GM18502 (cell line): Measurements from ENCODE around the gene ABCA4.
A peak's percentile ranks its signal among the peaks of the same experiment; 100 is the strongest.

Experiments used
- ATAC-seq: cut with Tn5 transposase; IDR thresholded peaks from one replicate; pipeline ENCODE4 v1.9.1; 2021; ENCODE audit warnings: mild to moderate bottlenecking; ENCODE audit not compliant: unreplicated experiment, poor library complexity

Gene ABCA4

DNA sequence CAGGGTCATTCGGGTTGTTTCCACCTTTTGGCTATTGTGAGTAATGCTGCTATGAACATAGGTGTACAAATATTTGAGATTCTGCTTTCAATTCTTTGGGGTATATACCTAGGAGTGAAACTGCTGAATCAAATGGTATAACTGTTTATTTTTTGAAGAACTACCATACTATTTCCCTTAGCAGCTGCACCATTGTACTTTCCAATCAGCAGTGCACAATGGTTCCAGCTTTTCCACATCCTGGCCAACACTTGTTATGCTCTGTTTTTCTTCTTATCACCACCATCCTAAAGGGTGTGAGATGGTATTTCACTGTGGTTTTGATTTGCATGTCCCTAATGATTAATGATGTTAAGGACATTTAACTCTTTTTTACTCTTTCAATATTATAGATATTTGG lies 3.6 kb upstream of the ABCA4 start:
- ATAC-seq: no peak

DNA sequence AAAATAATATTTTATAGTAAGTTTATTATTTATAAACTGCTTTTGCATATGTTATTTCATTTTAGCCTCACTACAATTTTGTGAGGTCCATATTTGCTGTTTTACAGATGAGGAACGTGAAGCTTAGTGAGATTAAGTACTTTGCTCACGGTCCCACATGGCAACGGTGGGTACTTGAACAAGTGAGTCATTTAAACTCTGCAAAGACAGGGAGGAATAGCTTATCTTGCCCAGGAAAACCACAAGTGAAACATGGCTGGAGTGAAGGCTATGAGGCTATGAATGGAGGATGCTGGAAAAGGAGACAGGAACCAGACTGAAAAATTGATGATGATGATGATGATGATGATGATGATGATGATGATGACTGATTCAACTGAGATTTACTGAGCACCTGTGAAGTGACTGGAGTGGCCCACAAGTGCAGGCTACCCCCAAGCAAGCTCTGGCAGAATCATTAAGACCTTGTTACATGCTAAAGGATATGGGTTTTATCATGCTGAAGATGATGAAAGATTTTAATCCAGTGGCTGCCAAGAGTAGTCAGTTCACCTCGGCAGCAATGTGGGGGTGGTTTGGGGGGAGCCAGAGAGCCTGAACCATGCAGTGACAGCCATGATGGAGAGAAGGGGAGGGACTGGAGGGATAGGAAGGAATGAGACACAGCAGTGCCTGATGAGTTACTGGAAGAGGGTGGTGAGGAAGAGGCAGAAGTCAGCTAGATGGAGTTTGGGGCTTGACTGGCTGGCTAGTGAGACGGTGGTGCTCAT lies 1.4 kb upstream of the ABCA4 start:
- no peak for ATAC-seq

DNA sequence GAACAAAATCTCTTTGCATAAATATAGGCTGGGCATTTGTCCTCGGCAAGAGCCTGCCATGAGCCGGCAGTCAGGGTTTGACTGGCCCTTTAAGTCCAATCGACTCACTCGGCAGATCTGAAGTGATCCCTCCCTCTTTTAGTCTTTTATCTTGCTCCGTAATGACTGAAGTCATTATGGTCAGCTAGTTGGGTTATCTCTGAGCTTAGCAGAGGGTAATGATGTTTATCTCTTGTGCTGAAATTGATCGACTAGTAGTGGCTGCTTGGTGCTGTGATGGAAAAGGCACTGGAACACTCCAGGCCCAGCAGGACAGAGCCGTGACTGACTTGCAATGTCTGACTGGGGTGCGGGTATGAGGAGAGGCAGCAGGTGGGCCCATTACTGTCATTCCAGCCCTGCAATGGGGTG lies 468 bp upstream of the ABCA4 start:
- no peak for ATAC-seq

DNA sequence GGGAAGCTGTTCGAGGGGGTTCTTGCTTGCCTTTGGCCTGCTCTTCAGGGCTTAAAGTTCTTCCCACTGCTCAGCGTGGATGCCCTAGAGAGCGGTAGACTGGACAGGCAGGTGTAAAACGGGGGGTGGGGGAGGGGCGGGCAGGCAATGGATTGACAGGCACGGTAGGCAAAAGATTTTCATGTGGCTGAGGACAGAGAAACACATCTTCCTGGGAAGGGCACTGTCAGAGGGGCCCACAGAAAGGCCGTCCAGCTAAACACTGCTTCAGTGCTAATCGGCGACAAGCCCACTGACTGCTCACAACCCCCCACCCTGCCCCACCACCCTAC lies 412 bp downstream of the ABCA4 start:
- ATAC-seq: no peak

DNA sequence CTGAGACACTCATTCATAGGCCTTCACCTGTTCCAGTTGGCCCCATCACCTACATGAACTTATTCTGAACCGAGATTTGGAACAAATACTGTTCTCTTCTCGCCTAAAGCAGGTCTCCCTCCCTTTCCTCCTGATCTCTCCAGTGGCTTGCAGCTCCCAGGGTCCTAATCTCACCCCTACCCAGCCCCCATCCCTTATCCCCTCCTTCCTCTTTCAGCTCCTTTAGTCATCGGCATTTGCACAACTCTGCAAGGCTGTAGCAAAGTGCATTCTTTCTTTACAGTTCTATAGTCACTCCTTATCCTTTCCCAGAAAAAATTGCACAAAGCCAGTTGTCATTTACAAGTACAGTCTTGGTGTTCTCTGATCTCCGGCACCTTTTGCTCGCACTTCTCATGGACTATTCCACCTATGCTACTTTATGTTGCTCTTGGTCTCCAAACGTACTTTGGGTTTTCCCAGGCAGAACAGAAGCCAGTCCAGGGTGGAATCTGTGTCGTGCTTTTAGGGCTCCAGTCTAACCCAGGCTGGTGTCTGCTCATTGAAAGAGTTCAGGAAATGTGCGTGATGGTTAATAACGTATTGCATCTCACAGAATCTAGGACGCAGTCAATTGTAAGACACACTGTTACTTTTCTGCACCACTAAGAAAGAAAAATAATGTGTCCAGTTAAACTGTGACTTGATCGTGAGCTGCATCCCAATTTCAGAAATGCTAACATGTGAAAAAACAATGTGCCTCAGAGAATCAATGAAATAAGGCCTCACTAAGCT lies 965 bp downstream of the ABCA4 start:
- no peak for ATAC-seq

DNA sequence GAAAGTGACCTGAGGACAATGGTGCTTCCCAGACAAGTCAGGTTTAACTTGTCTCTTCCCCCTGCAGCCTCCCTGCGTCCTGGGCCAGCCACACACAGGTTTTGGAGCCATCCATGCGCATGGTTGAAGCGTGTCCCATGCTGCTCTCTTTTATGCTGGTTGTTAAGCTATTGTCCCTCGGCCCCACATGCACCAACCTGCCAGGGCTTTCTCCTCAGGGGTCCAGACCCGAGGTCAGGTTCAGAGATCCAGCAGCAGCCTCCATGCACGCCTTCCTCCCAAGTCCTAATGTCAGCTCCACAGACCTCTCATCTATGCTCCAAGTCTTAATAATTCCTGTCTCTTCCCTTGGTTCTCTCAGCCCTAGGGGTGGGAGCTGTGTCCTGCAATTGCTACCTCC lies 1.6 kb downstream of the ABCA4 start:
- ATAC-seq: no peak

DNA sequence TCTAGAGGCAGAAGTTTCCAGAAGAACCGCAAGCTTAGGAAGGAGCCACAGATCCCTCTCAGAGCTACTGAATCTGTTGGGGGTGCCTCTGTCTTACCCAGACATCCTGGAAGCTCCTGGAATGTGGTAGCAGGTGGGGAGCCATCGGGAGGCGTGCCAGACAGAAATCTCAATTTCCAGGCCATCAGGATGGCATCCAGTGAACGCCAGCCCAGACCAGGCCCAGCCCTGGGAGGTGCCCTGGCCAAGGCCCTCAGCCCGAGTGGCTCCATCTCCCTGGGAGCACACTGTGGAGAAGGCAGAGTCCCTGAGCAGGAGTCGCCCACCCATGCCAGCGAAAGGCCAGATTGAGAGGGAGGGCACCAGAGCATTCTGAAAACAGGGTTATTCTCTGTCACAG lies 2.5 kb downstream of the ABCA4 start:
- ATAC-seq: no peak

DNA sequence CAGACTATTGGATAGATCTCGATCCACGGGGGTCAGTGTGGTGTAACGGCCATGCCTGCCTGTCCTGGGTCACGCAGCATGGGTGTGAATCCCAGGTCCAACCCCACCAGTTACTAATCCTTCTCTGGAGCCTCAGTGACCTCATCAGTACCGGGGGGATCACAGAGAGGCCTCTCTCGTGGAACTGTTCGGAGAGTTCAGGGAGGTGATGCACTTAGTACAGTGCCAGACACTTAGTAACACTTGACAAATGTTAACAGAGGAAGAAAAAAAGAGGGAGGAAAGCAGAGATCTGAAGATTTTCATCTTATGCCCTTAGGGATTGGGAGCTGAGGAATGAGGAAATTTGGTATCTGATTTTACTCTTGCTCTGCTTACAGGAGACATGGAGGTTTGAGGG lies 2.9 kb downstream of the ABCA4 start:
- ATAC-seq: no peak

DNA sequence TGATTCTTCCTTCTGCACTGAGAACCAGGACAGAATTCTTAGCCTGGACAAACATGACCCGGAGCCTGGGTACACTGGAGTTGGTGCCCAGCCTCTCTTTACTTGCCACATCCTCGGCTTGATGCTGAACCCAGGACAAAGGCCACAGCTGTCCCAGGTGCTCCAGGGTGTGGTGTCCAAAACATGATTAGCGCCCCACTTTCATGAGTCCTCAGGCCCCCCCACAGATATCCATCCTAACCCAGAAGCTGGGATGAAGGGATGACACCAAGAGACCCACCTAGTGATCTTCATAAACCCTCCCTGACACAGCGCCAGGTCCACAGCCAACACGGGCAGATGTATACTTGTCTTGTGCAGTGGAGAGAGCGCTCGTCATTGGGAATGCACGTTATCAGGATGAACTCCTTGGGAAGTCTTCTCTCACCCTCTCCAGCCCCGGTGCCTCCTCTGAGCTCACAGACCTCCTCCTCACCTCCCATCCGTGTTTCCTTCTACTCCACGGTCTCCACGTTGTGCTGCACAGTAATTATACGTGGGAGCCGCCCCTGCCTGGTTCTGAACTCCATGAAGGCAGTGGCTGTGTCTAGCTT lies 3.6 kb downstream of the ABCA4 start:
- ATAC-seq: no peak

DNA sequence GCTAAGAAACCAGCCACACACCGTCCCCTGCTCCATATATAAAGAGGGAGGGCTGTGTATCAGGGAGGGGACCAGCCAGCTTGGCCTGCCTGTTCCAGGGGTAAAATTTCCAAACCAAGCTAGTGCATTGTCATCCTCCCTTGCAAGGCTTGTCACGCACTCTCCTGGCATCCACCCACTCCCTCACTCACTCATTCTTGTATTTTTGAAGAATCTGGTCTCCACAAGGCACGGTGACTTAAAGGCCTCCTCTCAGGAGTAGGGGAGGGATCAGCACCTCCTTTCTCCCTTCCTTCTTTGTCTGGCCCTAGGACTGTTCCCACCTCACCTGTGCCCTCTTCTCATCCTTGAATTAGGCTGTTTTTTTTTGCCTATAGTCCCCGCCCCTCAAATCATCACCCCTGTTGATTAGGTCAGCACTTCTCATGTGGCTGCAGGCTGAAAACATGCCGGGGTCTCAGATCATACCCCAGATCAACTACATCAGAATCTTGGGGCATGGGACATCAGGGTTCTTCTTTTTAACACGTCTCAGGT lies 5.0 kb downstream of the ABCA4 start:
- ATAC-seq: no peak

DNA sequence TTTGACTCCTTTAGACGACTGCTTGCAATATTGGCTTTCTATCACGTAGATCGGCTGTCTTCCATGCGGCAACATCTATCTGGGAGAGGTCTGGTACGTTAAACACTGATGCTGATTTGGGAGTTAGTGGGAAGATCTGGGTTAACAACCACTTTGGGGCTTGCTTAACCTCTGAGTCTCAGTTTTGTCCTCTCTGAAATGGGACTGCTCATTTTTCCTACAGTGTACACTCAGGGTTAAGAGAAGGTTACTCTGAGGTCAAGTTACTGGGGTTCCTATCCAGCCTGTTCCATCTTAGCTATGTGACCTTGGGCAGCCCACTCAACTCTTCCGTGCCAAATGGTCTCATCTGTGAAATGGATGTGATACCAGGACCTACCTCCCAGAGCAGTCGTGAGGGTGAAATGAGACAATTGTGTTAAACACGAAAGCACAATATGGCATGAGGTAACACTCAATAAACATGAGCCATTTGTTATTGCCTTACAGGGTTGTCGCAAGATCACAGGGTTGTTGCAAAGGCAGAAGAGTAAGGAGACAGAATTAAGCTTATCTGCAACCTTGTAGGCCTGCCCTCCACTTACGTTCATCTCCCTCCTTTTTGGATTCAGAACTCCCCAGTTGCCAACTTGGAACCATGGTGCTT lies 5.6 kb downstream of the ABCA4 start:
- ATAC-seq: no peak

DNA sequence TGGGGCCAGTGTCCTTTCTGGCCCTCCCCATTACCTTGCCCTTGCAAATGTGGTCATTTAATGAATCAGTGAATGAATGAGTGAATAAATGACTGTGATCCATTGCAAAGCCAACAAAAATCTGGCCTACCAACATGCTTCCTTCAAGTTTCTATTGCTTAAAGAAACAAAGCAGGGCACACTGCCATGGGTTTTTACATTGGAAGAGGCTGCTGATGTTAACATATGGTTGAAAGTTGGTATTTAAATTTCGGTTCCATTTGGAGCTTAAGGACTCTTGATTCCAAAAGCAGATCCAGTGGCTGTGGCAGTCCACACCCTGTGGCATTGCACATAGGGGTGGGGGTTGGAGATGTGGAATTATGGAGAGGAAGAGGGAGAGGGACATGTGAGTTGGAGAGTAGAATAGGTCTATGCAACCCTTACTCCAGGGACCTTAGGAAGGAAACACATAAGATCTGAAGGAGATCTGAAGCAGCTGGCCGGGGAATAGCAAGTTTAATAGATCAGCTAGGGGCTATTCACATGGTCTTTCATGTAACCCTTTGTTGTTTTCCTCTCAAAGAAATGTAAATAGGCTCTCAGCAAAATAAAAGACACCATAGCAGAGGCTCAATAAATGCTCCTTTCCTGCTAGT lies 7.2 kb downstream of the ABCA4 start:
- ATAC-seq: no peak

DNA sequence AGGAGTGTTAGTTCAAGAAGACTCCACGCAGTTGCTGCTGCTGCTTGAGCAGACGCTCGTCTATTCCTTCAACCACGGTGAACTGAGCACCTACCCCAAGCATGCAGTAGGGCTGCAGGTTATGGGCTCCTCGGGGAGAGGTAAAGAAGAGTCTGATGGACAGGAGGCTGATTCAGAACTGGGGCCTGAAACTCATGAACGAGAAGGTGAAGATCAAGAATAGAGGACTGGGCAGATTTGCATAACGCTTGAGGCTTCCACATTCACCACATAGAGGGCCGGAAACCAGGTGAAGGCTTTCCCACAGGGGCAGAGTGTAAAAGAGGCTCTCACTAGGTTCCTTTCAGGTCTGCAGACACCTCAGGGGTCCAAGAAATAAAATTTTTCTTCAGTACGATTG lies 9.1 kb downstream of the ABCA4 start:
- peak; percentile 92 for ATAC-seq

DNA sequence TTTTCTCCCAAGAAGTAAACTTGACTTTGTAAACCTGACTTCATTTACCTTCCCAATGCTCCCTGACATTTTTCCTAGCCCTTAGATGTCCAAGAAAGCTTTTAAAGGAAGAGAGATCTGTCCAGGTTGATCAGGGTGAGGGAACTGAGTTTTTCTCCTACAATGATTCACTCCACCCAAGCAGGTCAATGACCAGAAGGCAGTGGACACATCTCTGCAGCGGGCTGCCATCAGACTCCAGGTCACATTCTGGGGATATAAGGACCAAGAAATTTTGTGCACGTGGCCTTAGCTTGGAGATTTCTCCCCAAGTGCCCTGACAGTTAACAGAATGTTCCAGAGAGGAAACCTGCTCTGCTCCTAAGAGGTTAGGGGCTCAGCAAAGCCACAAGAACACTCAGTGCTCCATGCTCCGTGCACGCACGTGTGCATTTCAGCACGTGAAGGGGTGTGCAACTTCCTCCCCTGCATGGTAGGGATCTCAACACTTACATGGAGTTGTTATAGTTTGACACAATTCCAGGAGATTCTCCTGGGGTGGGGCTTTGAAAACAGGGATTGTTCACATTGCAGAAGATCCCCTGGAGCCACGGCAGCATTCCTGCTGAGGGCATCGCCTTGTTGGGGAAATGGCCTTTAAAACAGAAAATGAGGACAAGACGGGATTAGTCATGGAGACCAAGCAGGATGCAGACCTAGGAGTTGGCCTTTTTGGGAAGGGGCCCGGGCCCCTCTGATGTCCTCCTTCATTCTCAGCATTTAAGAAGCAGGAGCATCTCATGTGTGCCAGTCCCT lies 9.8 kb downstream of the ABCA4 start:
- ATAC-seq: no peak

DNA sequence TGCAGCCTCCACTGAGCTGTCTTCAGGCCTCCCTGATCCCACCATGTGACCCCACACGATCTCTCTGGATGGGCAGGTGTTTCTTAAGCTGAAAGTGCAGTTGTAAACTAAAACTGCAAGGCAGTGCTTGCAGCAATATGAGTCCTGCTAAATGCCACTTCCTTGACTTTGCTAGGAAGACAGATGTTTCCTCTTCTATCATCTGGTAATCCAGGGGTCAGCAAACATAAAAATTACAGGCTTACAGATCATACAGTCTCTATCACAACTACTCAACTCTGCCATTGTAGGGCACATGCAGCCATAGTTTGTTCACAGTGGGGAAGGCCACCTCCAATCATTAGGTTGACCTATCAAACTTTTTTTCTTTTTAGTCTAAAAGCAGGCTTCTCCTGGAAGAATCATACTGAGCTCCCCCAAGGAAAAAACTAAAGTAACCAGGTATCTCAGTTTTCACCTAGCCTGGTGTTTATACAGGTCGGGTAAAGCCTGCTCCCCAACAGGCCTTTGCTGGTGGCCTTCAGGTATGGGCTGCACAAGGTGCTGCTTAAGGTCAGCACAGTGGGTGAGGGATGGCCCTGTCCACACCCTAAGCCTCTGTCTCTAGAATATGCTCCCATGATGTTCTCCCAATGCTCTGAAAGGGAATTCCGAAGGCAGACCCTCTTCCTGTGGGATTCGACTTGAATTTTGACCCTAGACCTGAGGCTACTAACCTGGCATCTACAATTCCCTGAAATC lies 10.8 kb downstream of the ABCA4 start:
- no peak for ATAC-seq

DNA sequence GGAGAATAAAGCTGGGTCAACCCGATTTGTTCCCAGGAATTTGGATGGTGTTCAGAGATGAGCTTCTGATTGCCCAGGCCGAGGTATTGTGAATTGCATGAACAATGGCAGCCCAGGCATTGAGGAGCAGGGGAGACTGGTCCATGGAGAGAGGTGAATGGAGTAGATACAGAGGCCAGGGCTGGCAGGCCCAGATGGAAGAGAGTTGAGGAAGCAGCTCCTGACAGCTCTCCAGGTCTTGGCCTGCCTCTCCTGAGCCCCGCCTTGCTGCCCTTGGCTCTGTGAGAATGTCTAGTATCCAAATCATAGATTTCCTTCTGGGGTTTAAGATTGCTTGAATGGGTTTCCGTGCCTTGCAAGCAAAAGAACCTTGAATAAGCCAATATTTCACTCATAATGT lies 11.5 kb downstream of the ABCA4 start:
- no peak for ATAC-seq

DNA sequence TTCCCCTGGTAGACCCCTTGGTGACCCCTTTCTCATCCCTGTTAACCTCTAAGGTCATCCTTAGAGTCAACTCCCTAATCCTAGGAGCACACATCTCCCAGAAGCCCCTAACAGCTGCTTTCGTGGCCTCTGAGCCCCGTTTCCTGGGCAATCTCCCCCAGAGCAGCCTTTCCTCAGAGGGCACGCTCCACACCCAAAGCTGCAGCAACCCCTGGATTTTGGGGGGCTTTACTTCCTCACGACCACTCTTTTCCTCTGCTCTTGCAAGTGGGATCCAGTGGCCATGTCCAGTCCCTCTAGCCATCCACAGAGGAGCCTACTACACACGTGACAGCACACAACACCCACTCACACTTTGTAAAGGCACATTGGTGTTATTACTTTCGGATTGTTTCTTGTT lies 13.8 kb downstream of the ABCA4 start:
- no peak for ATAC-seq

DNA sequence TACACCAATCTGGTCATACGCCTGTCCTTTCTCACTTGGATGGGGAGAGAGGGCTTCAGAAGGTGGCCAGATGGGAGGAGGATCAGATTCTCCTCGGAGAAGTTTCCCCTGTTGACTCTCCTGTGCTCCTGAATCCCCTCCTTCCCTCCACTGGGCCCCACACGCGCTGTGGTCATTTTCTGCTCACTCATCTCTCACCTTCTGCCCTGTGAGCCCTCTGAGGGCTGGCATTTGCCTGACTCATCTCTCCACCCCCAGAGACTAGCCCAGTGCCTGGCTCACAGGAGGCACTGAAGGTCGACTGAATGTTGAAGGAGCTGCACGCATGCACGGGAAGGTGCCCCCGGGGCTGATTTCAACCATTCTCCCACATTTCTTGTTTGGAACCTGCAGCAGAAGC lies 14.2 kb downstream of the ABCA4 start:
- ATAC-seq: no peak

DNA sequence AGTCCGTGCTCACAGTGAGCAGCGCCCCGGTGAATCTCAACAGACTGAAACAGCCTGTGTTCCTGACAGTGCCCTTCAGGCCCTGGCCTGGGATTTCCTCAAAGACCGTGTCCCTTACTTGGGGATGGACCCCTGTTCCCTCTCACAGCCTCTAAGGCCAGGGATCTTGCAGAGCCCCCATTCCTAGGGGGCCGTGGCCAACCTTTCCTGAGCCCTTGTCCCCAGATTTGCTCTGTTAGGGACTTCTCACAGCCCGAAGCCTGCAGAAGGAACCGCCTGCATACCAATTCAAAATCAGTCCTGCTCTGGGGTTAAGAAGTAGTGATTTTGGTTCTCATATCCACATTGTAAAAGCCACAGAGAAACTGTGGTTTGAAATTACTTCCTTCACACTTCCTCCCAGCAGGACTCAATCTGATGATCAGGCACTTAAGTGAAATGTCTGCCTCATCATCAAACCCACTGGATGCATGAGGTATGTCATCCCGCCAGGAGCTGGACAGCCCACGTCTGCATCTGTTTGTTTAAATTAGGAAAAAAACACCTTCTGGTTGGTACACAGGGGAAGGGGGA lies 14.9 kb downstream of the ABCA4 start:
- ATAC-seq: peak; percentile 67
